Panc1 (cell line): ENCODE measurements around the gene KRT85. TPM values are rescaled to one million over a fixed set of nuclear protein-coding genes. Genes with fewer than 3 reads are reported as not detected.

Source experiments
- ATAC-seq: fragments of 200-7000 bp; cut with Tn5 transposase; 2 replicates; pipeline ENCODE4 v1.9.1; 2020; ENCODE audit warnings: mild to moderate bottlenecking, moderate library complexity
- BruUV-seq: library from RNA; stranded (reverse); fragments of 400-500 nt; replicated peaks from 2 replicates; lab custom pipeline; 2021; lab: Mats Ljungman, UMichigan
- CTCF ChIA-PET: fragments of 300-600 bp; sonication (Branson Sonifier 250); formaldehyde crosslinking; loops from one replicate; lab custom pipeline; 2022; ENCODE audit warnings: antibody characterized with exemption; lab: Charles Lee
- POLR2A ChIA-PET: fragments of 300-600 bp; sonication (Branson Sonifier 250); formaldehyde crosslinking; loops from one replicate; lab custom pipeline; 2022; ENCODE audit warnings: antibody characterized with exemption; lab: Charles Lee
- DNase-seq: peaks from one replicate; pipeline ENCODE4 v3.0.0-alpha.2; 2010; ENCODE audit warnings: low read depth, low spot score
- H3K27ac ChIP-seq: 2 replicates; pipeline ENCODE4 v1.5.1; 2011; ENCODE audit warnings: mild to moderate bottlenecking, low read length, inconsistent platforms
- H3K27me3 ChIP-seq: fragments of 200-500 bp; sonication (Bioruptor generic); 2 replicates; pipeline ENCODE4 v1.6.0; 2014; ENCODE audit warnings: low read length, inconsistent platforms; ENCODE audit not compliant: control insufficient read depth, insufficient read depth
- H3K36me3 ChIP-seq: fragments of 200-500 bp; sonication (Bioruptor generic); 2 replicates; pipeline ENCODE4 v1.5.1; 2014; ENCODE audit warnings: inconsistent platforms, mild to moderate bottlenecking, low read length, moderate library complexity; ENCODE audit not compliant: control insufficient read depth, insufficient read depth
- H3K4me1 ChIP-seq: 2 replicates; pipeline ENCODE4 v1.5.1; 2011; ENCODE audit warnings: inconsistent platforms, mild to moderate bottlenecking, low read length, moderate library complexity; ENCODE audit not compliant: control insufficient read depth, insufficient read depth
- H3K4me3 ChIP-seq, 2 experiments: 2 replicates each; pipeline ENCODE4 v1.5.1; 2011 to 2012; ENCODE audit warnings: low read depth in 2 of 2, low read length in 2 of 2, mild to moderate bottlenecking in 2 of 2, inconsistent platforms in 1 of 2, moderate library complexity in 1 of 2
- H3K9me3 ChIP-seq: fragments of 200-500 bp; sonication (Bioruptor generic); 2 replicates; pipeline ENCODE4 v1.5.1; 2014; ENCODE audit warnings: low read depth, mild to moderate bottlenecking, inconsistent platforms, low read length, moderate library complexity; ENCODE audit not compliant: control insufficient read depth, insufficient read depth
- CTCF ChIP-seq: fragments of 450-650 bp; IDR thresholded peaks from 2 replicates; pipeline ENCODE4 v1.5.1; 2017; ENCODE audit warnings: mild to moderate bottlenecking
- POLR2AphosphoS5 ChIP-seq: IDR thresholded peaks from 2 replicates; pipeline ENCODE4 v1.6.1; 2012; ENCODE audit warnings: mild to moderate bottlenecking, low read depth, low read length, moderate library complexity
- REST ChIP-seq, 2 experiments: IDR thresholded peaks; 2 replicates each; pipeline ENCODE4 v1.6.1; 2011 to 2012; ENCODE audit warnings: low read depth in 2 of 2, control low read depth in 1 of 2, low read length in 1 of 2, mild to moderate bottlenecking in 1 of 2, moderate library complexity in 1 of 2; ENCODE audit not compliant: insufficient read depth in 1 of 2
- SIN3A ChIP-seq: IDR thresholded peaks from 2 replicates; pipeline ENCODE4 v1.6.1; 2012; ENCODE audit warnings: low read depth, mild to moderate bottlenecking, low read length, moderate library complexity, borderline replicate concordance; ENCODE audit not compliant: insufficient read depth
- TCF7L2 ChIP-seq: IDR thresholded peaks from 2 replicates; pipeline ENCODE4 v1.6.1; 2011; ENCODE audit warnings: mild to moderate bottlenecking, low read depth, low read length, inconsistent platforms
- in situ Hi-C: cut with HindIII; loops from 2 replicates; pipeline ENCODE4 v1.10.0; 2016; ENCODE audit warnings: low sequenced_read_pairs, low pct_unique_long_range_greater_than_20kb
- intact Hi-C: fragments of 100-400 bp; cut with micrococcal nuclease; formaldehyde crosslinking; loops from one replicate; pipeline ENCODE4 v1.10.0; 2022; ENCODE audit not compliant: unreplicated experiment
- total RNA-seq: library from RNA; stranded (reverse); gene quantifications from one replicate; pipeline ENCODE4 v1.2.1, GENCODE V29; 2021; ENCODE audit not compliant: unreplicated experiment

Gene KRT85
- total RNA-seq, 1 experiment from 2014 or later: not detected

DNA sequence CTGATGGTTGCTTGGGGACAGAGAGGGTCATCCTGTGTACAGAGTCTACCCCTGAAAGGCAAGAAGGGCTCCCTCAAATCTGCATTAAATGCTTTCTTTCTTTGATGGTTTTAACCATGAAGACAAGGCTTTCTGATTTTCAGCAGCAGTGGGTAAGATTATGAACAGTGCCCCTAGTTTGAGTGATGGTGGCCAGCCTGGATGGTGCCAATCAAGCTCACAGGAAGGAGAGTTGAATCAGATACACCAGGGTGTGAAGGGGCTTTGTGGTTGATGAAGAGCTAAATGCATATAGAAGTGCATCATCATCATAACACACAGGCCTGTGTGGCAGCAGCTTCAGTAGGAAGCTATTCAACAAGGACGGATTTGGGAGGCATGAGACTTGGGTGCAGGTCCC lies 5.7 kb downstream of the KRT85 start:
- CTCF ChIA-PET: no interaction called here

DNA sequence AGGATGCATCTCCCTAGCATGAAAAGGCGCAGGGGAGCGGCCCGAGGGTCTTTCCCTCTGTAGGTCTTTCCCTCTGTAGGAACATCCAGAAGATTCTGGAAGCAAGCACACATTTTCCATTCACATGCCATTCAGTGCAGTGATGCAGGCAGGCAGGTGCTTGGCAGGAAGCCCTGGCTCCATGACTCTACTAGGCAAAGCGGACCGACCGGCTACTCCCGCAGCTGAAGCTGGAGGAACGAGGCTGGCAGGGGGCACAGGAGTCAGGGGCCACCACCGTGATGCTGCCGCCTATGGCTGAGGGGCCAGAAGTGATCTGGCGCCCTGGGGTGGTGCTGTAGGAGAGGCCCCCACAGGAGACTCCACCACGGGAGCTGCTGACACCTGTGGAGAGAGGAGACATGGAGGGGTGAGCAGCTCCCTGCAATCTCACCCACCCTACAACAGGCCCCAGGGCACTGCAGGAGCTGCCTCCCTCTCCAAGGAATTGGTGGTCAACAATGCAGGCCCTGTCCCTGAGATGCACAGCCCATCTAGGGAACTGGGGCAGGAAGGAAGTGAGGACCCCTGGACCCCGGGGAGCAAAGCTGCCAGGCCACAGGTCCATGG lies 6.5 kb downstream of the KRT85 start:
- CTCF ChIA-PET: no interaction called here
- H3K27me3 ChIP-seq: no peaks in the 10 kb centered on the region
- TF ChIP-seq TCF7L2 (no peak), REST (IDR thresholded peaks at IDR 0.05; ENCODE audit: insufficient read depth in 1 of 2, low read depth in 2 of 2, low read length in 1 of 2) (no peak)
- no TSS peak for BruUV-seq
- in situ Hi-C loops (no loop called here), intact Hi-C loops (no loop called here)
- H3K4me3 ChIP-seq: no peak overlapping the region
- no peaks in the 10 kb centered on the region for H3K9me3 ChIP-seq
- ATAC-seq: no peak
- no peaks in the 10 kb centered on the region for H3K36me3 ChIP-seq
- H3K27ac ChIP-seq: no peak overlapping the region
- H3K4me1 ChIP-seq: no peaks in the 10 kb centered on the region
- POLR2A ChIA-PET: interaction anchor here (0.6 kb wide), 1 partner anchor 220 kb away, joined by 9 read pairs; no protein-coding TSS in a partner anchor
- no peak for DNase-seq

More for the DNA sequence above, 5.7 kb downstream of the KRT85 start:
- TF ChIP-seq CTCF: no peak
- TF ChIP-seq POLR2AphosphoS5: no peak
- TF ChIP-seq TCF7L2: no peak
- TF ChIP-seq SIN3A: no peak
- no peak for TF ChIP-seq REST (IDR thresholded peaks at IDR 0.05; ENCODE audit: insufficient read depth in 1 of 2, low read depth in 2 of 2, low read length in 1 of 2)
- H3K4me1 ChIP-seq: no peaks in the 10 kb centered on the region
- no peaks in the 10 kb centered on the region for H3K27me3 ChIP-seq
- no peak overlapping the region for H3K4me3 ChIP-seq
- in situ Hi-C loops: no loop called here
- BruUV-seq: no TSS peak
- POLR2A ChIA-PET: no interaction called here
- intact Hi-C loops: no loop called here
- H3K9me3 ChIP-seq: no peaks in the 10 kb centered on the region
- ATAC-seq (no peak), DNase-seq (no peak)
- H3K36me3 ChIP-seq: no peaks in the 10 kb centered on the region
- no peak overlapping the region for H3K27ac ChIP-seq
